Measurements from ENCODE around the gene PPFIBP1.

- TF ChIP-seq CTCF (IDR thresholded peaks at IDR 0.05; ENCODE audit: low read depth, low read length) (no peak), POLR2A (IDR thresholded peaks at IDR 0.05; ENCODE audit: extremely low read depth, insufficient read length) (no peak), MAX (IDR thresholded peaks at IDR 0.05; ENCODE audit: low read depth, low read length) (no peak), MYC (IDR thresholded peaks at IDR 0.05; ENCODE audit: low read depth, low read length) (no peak)
These were observed 17.2 kb downstream of the PPFIBP1 start for GRCh38 chr12:27541031-27541719.
